Astrocyte (in vitro differentiated cells and primary cell): Measurements from ENCODE around the gene SLC38A3. TPM values are rescaled to one million over a fixed set of nuclear protein-coding genes. Genes with fewer than 3 reads are reported as not detected.
A peak's percentile ranks its signal among the peaks of the same experiment; 100 is the strongest.

ENCODE experiments used
- DNase-seq: peaks from one replicate; pipeline ENCODE4 v3.0.0-alpha.2; 2010; ENCODE audit warnings: low read depth
- FAIRE-seq: peaks from 2 replicates; lab custom pipeline; 2011; peaks lifted over from hg19 to GRCh38; lab: Jason Lieb, UNC
- H2AFZ ChIP-seq: 2 replicates; pipeline ENCODE4 v1.6.0; 2012; ENCODE audit warnings: low read depth, low read length, inconsistent platforms
- H3K27ac ChIP-seq: 2 replicates; pipeline ENCODE4 v1.5.1; 2011; ENCODE audit warnings: low read depth, low read length, inconsistent platforms
- H3K27me3 ChIP-seq: 2 replicates; pipeline ENCODE4 v1.6.0; 2011; ENCODE audit warnings: low read length, inconsistent platforms; ENCODE audit not compliant: insufficient read depth
- H3K36me3 ChIP-seq: 2 replicates; pipeline ENCODE4 v1.5.1; 2011; ENCODE audit warnings: low read length, inconsistent platforms; ENCODE audit not compliant: insufficient read depth
- H3K4me1 ChIP-seq: 2 replicates; pipeline ENCODE4 v1.5.1; 2011; ENCODE audit warnings: low read length, inconsistent platforms; ENCODE audit not compliant: insufficient read depth
- H3K4me2 ChIP-seq: 2 replicates; pipeline ENCODE4 v1.6.0; 2012; ENCODE audit warnings: low read length, inconsistent platforms
- H3K4me3 ChIP-seq: 2 replicates; pipeline ENCODE4 v1.5.1; 2011; ENCODE audit warnings: low read depth, mild to moderate bottlenecking, low read length, inconsistent platforms; ENCODE audit not compliant: insufficient read depth
- H3K79me2 ChIP-seq: 2 replicates; pipeline ENCODE4 v1.6.0; 2012; ENCODE audit warnings: mild to moderate bottlenecking, low read length, inconsistent platforms; ENCODE audit not compliant: insufficient read depth
- H3K9ac ChIP-seq: 2 replicates; pipeline ENCODE4 v1.6.0; 2012; ENCODE audit warnings: mild to moderate bottlenecking, low read length, inconsistent platforms
- H3K9me3 ChIP-seq: 2 replicates; pipeline ENCODE4 v1.5.1; 2012; ENCODE audit warnings: low read depth, mild to moderate bottlenecking, low read length, inconsistent platforms; ENCODE audit not compliant: insufficient read depth
- H4K20me1 ChIP-seq: 2 replicates; pipeline ENCODE4 v1.6.0; 2012; ENCODE audit warnings: low read length, inconsistent platforms; ENCODE audit not compliant: insufficient read depth
- H3K27ac Mint-ChIP-seq: one replicate; pipeline ENCODE4 v1.8.0; 2021; ENCODE audit warnings: mild to moderate bottlenecking, mixed read lengths; ENCODE audit not compliant: unreplicated experiment
- H3K27me3 Mint-ChIP-seq: one replicate; pipeline ENCODE4 v1.8.0; 2021; ENCODE audit warnings: low read depth, mixed read lengths; ENCODE audit not compliant: unreplicated experiment
- H3K36me3 Mint-ChIP-seq: one replicate; pipeline ENCODE4 v1.8.0; 2021; ENCODE audit warnings: low read depth, mixed read lengths; ENCODE audit not compliant: unreplicated experiment
- H3K4me1 Mint-ChIP-seq: one replicate; pipeline ENCODE4 v1.8.0; 2021; ENCODE audit warnings: low read depth, mixed read lengths; ENCODE audit not compliant: unreplicated experiment
- H3K4me3 Mint-ChIP-seq: one replicate; pipeline ENCODE4 v1.8.0; 2021; ENCODE audit warnings: mild to moderate bottlenecking, moderate library complexity, mixed read lengths; ENCODE audit not compliant: unreplicated experiment
- H3K9me3 Mint-ChIP-seq: one replicate; pipeline ENCODE4 v1.8.0; 2021; ENCODE audit warnings: mild to moderate bottlenecking, mixed read lengths; ENCODE audit not compliant: unreplicated experiment
- EZH2 ChIP-seq: IDR thresholded peaks from 2 replicates; pipeline ENCODE4 v1.6.1; 2012; ENCODE audit warnings: mild to moderate bottlenecking, low read length, inconsistent platforms; ENCODE audit not compliant: insufficient read depth
- total RNA-seq: library from RNA; stranded (reverse); gene quantifications from 2 replicates; pipeline ENCODE4 v1.2.1, GENCODE V29; 2021
- TF ChIP-seq, protein P1 (sequence below): IDR thresholded peaks from 2 replicates; pipeline ENCODE4 v1.5.1; 2011; ENCODE audit warnings: low read depth, mild to moderate bottlenecking, inconsistent platforms, low read length, moderate library complexity; ENCODE audit not compliant: insufficient read depth

The SLC38A3 gene
- total RNA-seq, 1 donor from 2014 or later, result 0.68 TPM

GRCh38 chr3:50248387-50248786 is 43.3 kb downstream of the SLC38A3 start:
- Histone ChIP-seq H3K4me2 (peak overlapping the region; percentile 57), H3K9me3 (no peaks in the 10 kb centered on the region), H3K27ac (peak overlapping the region; percentile 62), H3K9ac (peak overlapping the region; percentile 78), H3K4me3 (no peak overlapping the region), H3K79me2 (peaks cover 93% of the 10 kb centered on the region), H3K36me3 (peaks cover 6% of the 10 kb centered on the region), H3K27me3 (no peaks in the 10 kb centered on the region), H2AFZ (no peak overlapping the region), H4K20me1 (peaks cover 75% of the 10 kb centered on the region), H3K4me1 (peaks cover 78% of the 10 kb centered on the region)
- TF ChIP-seq, protein P1, sequence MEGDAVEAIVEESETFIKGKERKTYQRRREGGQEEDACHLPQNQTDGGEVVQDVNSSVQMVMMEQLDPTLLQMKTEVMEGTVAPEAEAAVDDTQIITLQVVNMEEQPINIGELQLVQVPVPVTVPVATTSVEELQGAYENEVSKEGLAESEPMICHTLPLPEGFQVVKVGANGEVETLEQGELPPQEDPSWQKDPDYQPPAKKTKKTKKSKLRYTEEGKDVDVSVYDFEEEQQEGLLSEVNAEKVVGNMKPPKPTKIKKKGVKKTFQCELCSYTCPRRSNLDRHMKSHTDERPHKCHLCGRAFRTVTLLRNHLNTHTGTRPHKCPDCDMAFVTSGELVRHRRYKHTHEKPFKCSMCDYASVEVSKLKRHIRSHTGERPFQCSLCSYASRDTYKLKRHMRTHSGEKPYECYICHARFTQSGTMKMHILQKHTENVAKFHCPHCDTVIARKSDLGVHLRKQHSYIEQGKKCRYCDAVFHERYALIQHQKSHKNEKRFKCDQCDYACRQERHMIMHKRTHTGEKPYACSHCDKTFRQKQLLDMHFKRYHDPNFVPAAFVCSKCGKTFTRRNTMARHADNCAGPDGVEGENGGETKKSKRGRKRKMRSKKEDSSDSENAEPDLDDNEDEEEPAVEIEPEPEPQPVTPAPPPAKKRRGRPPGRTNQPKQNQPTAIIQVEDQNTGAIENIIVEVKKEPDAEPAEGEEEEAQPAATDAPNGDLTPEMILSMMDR, result no peak
- no peak for TF ChIP-seq EZH2
- Mint-ChIP-seq H3K27ac (peak overlapping the region; percentile 62), H3K9me3 (no peaks in the 10 kb centered on the region), H3K36me3 (peaks cover 10% of the 10 kb centered on the region), H3K27me3 (no peaks in the 10 kb centered on the region), H3K4me1 (peaks cover 57% of the 10 kb centered on the region), H3K4me3 (no peak overlapping the region)
- no peak for FAIRE-seq
- DNase-seq, result no peak

DNA sequence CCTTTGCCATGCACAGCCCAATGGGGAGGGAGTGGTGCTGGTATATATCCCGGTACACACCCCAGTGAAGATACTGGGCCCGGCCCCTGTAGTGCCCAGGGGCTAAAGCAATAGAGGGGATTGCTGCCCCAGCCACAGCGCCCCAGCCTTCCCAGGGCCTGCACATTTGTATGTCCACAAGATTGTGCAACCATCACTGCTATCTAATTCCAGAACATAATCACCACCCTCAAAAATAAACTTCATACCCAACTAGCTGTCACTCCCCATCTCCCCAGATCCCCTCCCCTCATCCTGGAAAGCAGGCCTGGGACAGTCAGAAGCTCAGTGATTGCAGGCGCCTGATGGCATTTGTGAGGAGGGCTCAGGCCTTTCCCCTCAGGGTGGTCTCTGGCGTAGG is 44.4 kb downstream of the SLC38A3 start:
- Histone ChIP-seq H3K79me2 (peaks cover 92% of the 10 kb centered on the region), H3K27me3 (no peaks in the 10 kb centered on the region), H3K4me3 (no peak overlapping the region), H4K20me1 (peaks cover 78% of the 10 kb centered on the region), H3K4me1 (peaks cover 77% of the 10 kb centered on the region), H3K9ac (no peak overlapping the region), H3K9me3 (no peaks in the 10 kb centered on the region), H2AFZ (no peak overlapping the region), H3K36me3 (peaks cover 8% of the 10 kb centered on the region), H3K4me2 (no peak overlapping the region), H3K27ac (no peak overlapping the region)
- DNase-seq, result no peak
- no peaks in the 10 kb centered on the region for H3K9me3 Mint-ChIP-seq
- FAIRE-seq, result no peak
- peaks cover 7% of the 10 kb centered on the region for H3K36me3 Mint-ChIP-seq
- TF ChIP-seq EZH2, result no peak
- TF ChIP-seq, protein P1, result no peak
- H3K27me3 Mint-ChIP-seq, result no peaks in the 10 kb centered on the region
- peaks cover 56% of the 10 kb centered on the region for H3K4me1 Mint-ChIP-seq
- H3K27ac Mint-ChIP-seq, result peak overlapping the region; percentile 75
- no peak overlapping the region for H3K4me3 Mint-ChIP-seq

DNA sequence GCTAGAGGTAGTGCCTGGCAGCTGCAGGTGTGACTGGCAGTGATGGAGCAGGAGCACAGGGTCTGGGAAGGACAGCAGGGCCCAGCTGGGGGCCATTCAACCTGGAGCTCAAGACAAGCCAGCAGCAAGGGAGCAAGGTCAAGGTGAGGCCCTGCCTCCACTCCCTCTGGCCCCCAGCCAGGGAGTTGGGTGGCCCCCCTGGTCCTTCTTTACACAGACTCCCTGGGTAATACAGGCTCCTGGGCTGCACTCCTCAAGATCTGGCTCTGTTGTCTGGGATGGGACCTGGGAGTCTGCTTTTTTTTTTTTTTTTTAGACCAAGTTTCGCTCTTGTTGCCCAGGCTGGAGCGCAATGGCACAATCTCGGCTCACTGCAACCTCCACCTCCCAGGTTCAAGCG is 45.4 kb downstream of the SLC38A3 start:
- no peaks in the 10 kb centered on the region for H3K9me3 ChIP-seq
- H4K20me1 ChIP-seq, result peaks cover 85% of the 10 kb centered on the region
- no peaks in the 10 kb centered on the region for H3K27me3 ChIP-seq
- no peak overlapping the region for H2AFZ ChIP-seq
- no peak overlapping the region for H3K4me3 ChIP-seq
- peaks cover 5% of the 10 kb centered on the region for H3K36me3 Mint-ChIP-seq
- peaks cover 78% of the 10 kb centered on the region for H3K4me1 ChIP-seq
- DNase-seq, result no peak
- H3K9me3 Mint-ChIP-seq, result no peaks in the 10 kb centered on the region
- FAIRE-seq, result no peak
- TF ChIP-seq, protein P1, result no peak
- TF ChIP-seq EZH2, result no peak
- no peak overlapping the region for H3K27ac Mint-ChIP-seq
- H3K27ac ChIP-seq, result no peak overlapping the region
- H3K4me3 Mint-ChIP-seq, result no peak overlapping the region
- H3K4me1 Mint-ChIP-seq, result peaks cover 51% of the 10 kb centered on the region
- H3K36me3 ChIP-seq, result peaks cover 8% of the 10 kb centered on the region
- H3K4me2 ChIP-seq, result no peak overlapping the region
- H3K9ac ChIP-seq, result no peak overlapping the region
- H3K27me3 Mint-ChIP-seq, result no peaks in the 10 kb centered on the region
- peaks cover 93% of the 10 kb centered on the region for H3K79me2 ChIP-seq
